ENCODE data around the gene ACACA. TPM values are rescaled to one million over a fixed set of nuclear protein-coding genes. Genes with fewer than 3 reads are reported as not detected.

The ACACA gene
- total and polyA plus RNA-seq, 2 experiments from 2014 or later = 59.6 to 164 TPM

GRCh38 chr17:37295888-37296287 lies 110.7 kb downstream of the ACACA start (continued):
- TF ChIP-seq ZNF462 (CRISPR knock-in tag; IDR thresholded peaks at IDR 0.05) (no peak), ZNF331 (CRISPR knock-in tag; IDR thresholded peaks at IDR 0.05; ENCODE audit: low read depth) (no peak), REST (IDR thresholded peaks at IDR 0.05; ENCODE audit: unreplicated experiment) (no peak), POLR2AphosphoS5 (IDR thresholded peaks at IDR 0.05; ENCODE audit: low read depth) (no peak), STAT1 (IDR thresholded peaks at IDR 0.05; ENCODE audit: unreplicated experiment) (no peak)

GRCh38 chr17:37294888-37295287 lies 111.7 kb downstream of the ACACA start:
- Histone ChIP-seq H3K4me2 (no peak overlapping the region), H3K36me3 (ENCODE audit: insufficient read depth) (no peaks in the 10 kb centered on the region), H3K4me1 (ENCODE audit: insufficient read depth) (peaks cover 25% of the 10 kb centered on the region), H3K9me2 (ENCODE audit: insufficient read depth) (no peaks in the 10 kb centered on the region), H3K27ac (ENCODE audit: low read depth) (peak overlapping the region; percentile 82), H2AFZ (no peak overlapping the region), H3K27me3 (ENCODE audit: insufficient read depth) (no peaks in the 10 kb centered on the region), H3K79me2 (replicated peaks; ENCODE audit: insufficient read depth) (peaks cover 97% of the 10 kb centered on the region), H3F3A (replicated peaks; ENCODE audit: low read depth) (no peaks in the 10 kb centered on the region), H4K20me1 (replicated peaks; ENCODE audit: insufficient read depth) (peaks cover 8% of the 10 kb centered on the region), H3K4me3 (no peak overlapping the region)
- no peak for TF ChIP-seq STAT1 (IDR thresholded peaks at IDR 0.05; ENCODE audit: unreplicated experiment)
- TF ChIP-seq ZNF114 (CRISPR knock-in tag; IDR thresholded peaks at IDR 0.05) = no peak
- no peak for TF ChIP-seq ZNF331 (CRISPR knock-in tag; IDR thresholded peaks at IDR 0.05; ENCODE audit: low read depth)
- TF ChIP-seq REST (IDR thresholded peaks at IDR 0.05; ENCODE audit: unreplicated experiment) = no peak
- Mint-ChIP-seq H3K9me3 (no peaks in the 10 kb centered on the region), H3K36me3 (ENCODE audit: low read depth) (no peaks in the 10 kb centered on the region), H3K4me3 (no peak overlapping the region), H3K27ac (peak overlapping the region; percentile 70), H3K4me1 (peaks cover 35% of the 10 kb centered on the region), H3K27me3 (ENCODE audit: insufficient read depth, low read depth, poor library complexity) (peaks cover 9% of the 10 kb centered on the region)
- ATAC-seq (peak; percentile 76), DNase-seq (ENCODE audit: low spot score) (peak; percentile 58)

Measured in GM23338 (cell line).